SK-N-SH (cell line): ENCODE data around the gene CCDC112.

Source experiments
- CTCF ChIP-seq: fragments of 200-600 bp; sonication (generic); IDR thresholded peaks from 2 replicates; pipeline ENCODE4 v1.6.1; 2017; ENCODE audit warnings: antibody characterized with exemption, mild to moderate bottlenecking, moderate library complexity
- EP300 ChIP-seq, 2 experiments: IDR thresholded peaks; 2 replicates each; pipeline versions ENCODE4 v1.4.0 to v1.6.1; 2012; ENCODE audit warnings: borderline replicate concordance in 1 of 2, low read depth in 1 of 2, low read length in 1 of 2
- EZH2phosphoT487 ChIP-seq: fragments of 200-600 bp; sonication (generic); IDR thresholded peaks from 2 replicates; pipeline ENCODE4 v1.6.1; 2017; ENCODE audit warnings: low read depth, mixed run types, mild to moderate bottlenecking, antibody characterized with exemption, moderate library complexity, borderline replicate concordance
- MEF2A ChIP-seq: IDR thresholded peaks from 2 replicates; pipeline ENCODE4 v1.4.0; 2012; ENCODE audit warnings: low read depth, borderline replicate concordance
- RXRA ChIP-seq: IDR thresholded peaks from 2 replicates; pipeline ENCODE4 v1.4.0; 2012; ENCODE audit warnings: low read depth, mild to moderate bottlenecking, borderline replicate concordance
- SIN3A ChIP-seq: IDR thresholded peaks from 2 replicates; pipeline ENCODE4 v1.6.1; 2012; ENCODE audit warnings: low read depth, mild to moderate bottlenecking, low read length, moderate library complexity, borderline replicate concordance
- TAF1 ChIP-seq: IDR thresholded peaks from 2 replicates; pipeline ENCODE4 v1.6.1; 2012; ENCODE audit warnings: low read depth, mild to moderate bottlenecking, low read length, moderate library complexity, borderline replicate concordance
- TF ChIP-seq, protein P1 (sequence below): IDR thresholded peaks from 2 replicates; pipeline ENCODE4 v1.4.0; 2012; ENCODE audit warnings: low read depth
- TF ChIP-seq, protein P2 (sequence below): IDR thresholded peaks from 2 replicates; pipeline ENCODE4 v1.4.0; 2012; ENCODE audit warnings: low read depth, borderline replicate concordance

- TF ChIP-seq, protein P1, sequence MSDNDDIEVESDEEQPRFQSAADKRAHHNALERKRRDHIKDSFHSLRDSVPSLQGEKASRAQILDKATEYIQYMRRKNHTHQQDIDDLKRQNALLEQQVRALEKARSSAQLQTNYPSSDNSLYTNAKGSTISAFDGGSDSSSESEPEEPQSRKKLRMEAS: no peak
- TF ChIP-seq EP300 (IDR thresholded peaks at IDR 0.05; ENCODE audit: borderline replicate concordance in 1 of 2, low read depth in 1 of 2, low read length in 1 of 2) (no peak), SIN3A (no peak), CTCF (no peak), RXRA (no peak), MEF2A (no peak), EZH2phosphoT487 (no peak), TAF1 (no peak)
- TF ChIP-seq, protein P2, sequence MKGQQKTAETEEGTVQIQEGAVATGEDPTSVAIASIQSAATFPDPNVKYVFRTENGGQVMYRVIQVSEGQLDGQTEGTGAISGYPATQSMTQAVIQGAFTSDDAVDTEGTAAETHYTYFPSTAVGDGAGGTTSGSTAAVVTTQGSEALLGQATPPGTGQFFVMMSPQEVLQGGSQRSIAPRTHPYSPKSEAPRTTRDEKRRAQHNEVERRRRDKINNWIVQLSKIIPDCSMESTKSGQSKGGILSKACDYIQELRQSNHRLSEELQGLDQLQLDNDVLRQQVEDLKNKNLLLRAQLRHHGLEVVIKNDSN: no peak
These were observed 66.8 kb downstream of the CCDC112 start for GRCh38 chr5:115229606-115230005.
